ENCODE results near the gene STH. TPM values are rescaled to one million over a fixed set of nuclear protein-coding genes. Genes with fewer than 3 reads are reported as not detected.

The STH gene
- total RNA-seq, 3 donors from 2014 or later: not detected

DNA sequence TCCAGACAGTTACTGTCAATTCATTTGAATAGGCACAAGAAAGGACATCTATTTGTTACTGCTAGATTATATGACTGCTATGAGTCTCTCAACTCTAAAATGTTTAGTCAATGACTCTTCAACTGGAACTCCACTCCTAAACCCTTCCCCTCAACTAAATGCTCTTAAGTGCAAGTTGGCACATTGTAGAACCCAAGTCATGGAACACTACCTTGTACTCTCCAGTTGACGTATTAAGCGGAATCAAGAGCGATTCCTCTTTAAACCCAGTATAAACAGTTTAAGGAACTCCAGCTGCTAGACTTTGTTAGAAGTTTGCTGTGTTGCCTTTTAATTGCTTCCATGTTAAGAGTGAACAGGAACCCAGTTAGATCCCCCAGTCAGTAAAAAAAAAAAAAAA lies 44.6 kb downstream of the STH start:
- H3K9me3 ChIP-seq: no peaks in the 10 kb centered on the region
- peak overlapping the region; percentile 17 to 75 for H3K27ac ChIP-seq
- no peak overlapping the region for H3K4me3 ChIP-seq
- H3K4me1 ChIP-seq: peaks cover 0 to 8% of the 10 kb centered on the region in 2 donors
- intact Hi-C loops (cut with DNase I; ENCODE audit: low total_unique reads): no loop called here
- no peaks in the 10 kb centered on the region for H3K27me3 ChIP-seq
- TF ChIP-seq POLR2A (IDR thresholded peaks at IDR 0.05) (no peak), POLR2AphosphoS5 (IDR thresholded peaks at IDR 0.05) (no peak)
- TF ChIP-seq, protein P1, sequence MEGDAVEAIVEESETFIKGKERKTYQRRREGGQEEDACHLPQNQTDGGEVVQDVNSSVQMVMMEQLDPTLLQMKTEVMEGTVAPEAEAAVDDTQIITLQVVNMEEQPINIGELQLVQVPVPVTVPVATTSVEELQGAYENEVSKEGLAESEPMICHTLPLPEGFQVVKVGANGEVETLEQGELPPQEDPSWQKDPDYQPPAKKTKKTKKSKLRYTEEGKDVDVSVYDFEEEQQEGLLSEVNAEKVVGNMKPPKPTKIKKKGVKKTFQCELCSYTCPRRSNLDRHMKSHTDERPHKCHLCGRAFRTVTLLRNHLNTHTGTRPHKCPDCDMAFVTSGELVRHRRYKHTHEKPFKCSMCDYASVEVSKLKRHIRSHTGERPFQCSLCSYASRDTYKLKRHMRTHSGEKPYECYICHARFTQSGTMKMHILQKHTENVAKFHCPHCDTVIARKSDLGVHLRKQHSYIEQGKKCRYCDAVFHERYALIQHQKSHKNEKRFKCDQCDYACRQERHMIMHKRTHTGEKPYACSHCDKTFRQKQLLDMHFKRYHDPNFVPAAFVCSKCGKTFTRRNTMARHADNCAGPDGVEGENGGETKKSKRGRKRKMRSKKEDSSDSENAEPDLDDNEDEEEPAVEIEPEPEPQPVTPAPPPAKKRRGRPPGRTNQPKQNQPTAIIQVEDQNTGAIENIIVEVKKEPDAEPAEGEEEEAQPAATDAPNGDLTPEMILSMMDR (IDR thresholded peaks at IDR 0.05): no peak
- DNase-seq (ENCODE audit: low spot score in 2 of 2): no peak
- peaks cover 5% of the 10 kb centered on the region for H3K36me3 ChIP-seq

DNA sequence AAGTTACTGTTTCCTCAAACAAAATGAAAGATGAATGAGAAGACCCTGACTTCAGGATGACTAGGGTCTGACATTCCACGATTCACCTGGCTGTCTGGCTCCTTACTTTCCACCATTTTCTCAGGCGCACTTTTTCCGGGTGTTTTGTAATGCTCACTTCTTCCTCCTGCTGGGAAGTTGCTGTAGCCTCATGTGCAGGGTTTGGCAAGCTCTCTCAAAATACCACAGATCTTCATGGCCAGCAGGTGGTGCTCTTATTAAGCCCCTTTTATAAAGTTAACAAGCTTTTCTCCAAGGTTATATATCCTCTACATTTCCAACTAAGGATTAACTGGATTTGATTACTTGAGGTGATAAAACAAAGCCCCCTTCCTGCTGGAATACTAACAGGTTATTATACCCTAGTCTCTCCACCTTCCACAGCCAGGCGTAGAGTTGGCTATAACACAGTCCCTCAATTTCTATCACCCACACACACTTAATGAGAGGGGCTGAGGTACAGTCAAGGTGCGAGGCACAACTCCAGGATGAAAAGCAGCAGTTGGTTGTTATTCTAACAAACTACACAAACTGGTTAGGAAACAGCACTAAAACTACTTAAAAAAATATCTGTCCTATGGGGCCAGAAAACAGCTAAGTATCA lies 45.4 kb downstream of the STH start:
- no peaks in the 10 kb centered on the region for H3K27me3 ChIP-seq
- TF ChIP-seq, protein P1 (IDR thresholded peaks at IDR 0.05): peak; percentile 83 to 96 (median 96)
- TF ChIP-seq POLR2AphosphoS5 (IDR thresholded peaks at IDR 0.05) (peak in 2 of 3 donors; percentile 62 to 77), POLR2A (IDR thresholded peaks at IDR 0.05) (no peak)
- H3K36me3 ChIP-seq: no peaks in the 10 kb centered on the region
- intact Hi-C loops (cut with DNase I; ENCODE audit: low total_unique reads): no loop called here
- no peaks in the 10 kb centered on the region for H3K9me3 ChIP-seq
- H3K27ac ChIP-seq: peak overlapping the region; percentile 56 to 75
- H3K4me1 ChIP-seq: peaks cover 0 to 8% of the 10 kb centered on the region in 2 donors
- no peak overlapping the region for H3K4me3 ChIP-seq
- peak in 1 of 2 donors; percentile 78 for DNase-seq (ENCODE audit: low spot score in 2 of 2)

DNA sequence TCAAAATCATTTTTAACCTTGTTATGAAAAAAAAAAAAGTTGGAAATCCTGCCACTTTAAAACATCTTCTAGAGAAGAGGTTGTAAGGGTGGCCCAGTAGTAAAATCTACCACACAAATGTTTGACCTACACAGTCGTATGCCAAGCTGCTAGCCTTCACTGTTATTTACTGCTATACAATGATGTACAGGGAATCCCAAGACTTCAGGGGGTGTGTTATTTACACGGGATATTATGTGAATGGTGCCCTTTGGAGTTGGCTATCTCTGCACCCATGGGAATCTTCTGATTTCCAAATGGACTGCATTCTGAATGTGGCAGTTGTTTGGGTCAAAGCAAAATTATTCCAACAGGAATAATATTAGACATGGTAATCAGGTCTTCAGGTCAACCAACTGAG lies 45.9 kb downstream of the STH start:
- H3K36me3 ChIP-seq: no peaks in the 10 kb centered on the region
- no peak for DNase-seq (ENCODE audit: low spot score in 2 of 2)
- peak overlapping the region in 1 of 2 donors; percentile 75 for H3K27ac ChIP-seq
- H3K27me3 ChIP-seq: no peaks in the 10 kb centered on the region
- no peak for TF ChIP-seq POLR2AphosphoS5 (IDR thresholded peaks at IDR 0.05)
- no peak for TF ChIP-seq POLR2A (IDR thresholded peaks at IDR 0.05)
- TF ChIP-seq, protein P1 (IDR thresholded peaks at IDR 0.05): no peak
- intact Hi-C loops (cut with DNase I; ENCODE audit: low total_unique reads): no loop called here
- peaks cover 0 to 8% of the 10 kb centered on the region in 2 donors for H3K4me1 ChIP-seq
- no peaks in the 10 kb centered on the region for H3K9me3 ChIP-seq
- H3K4me3 ChIP-seq: no peak overlapping the region

DNA sequence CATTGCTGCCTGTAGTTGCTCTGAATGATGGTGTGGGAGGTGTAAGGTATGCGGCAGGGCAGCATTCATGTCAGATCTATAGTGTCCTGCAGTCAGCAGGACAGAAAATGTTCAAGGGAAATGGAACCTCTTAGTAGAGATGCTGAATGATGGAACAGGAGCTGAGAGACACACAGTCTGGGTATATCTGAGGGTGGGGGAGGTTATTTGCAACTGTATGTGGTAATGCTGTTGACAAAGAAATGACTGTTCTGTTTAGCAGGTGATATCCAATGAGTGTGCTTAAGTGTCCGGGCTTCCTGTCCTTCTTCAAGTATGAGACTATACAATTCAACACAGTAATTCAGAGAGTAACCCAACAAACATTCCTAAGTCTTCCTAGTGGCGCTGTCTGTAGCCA lies 46.6 kb downstream of the STH start:
- intact Hi-C loops (cut with DNase I; ENCODE audit: low total_unique reads): no loop called here
- TF ChIP-seq, protein P1 (IDR thresholded peaks at IDR 0.05): no peak
- TF ChIP-seq POLR2A (IDR thresholded peaks at IDR 0.05) (no peak), POLR2AphosphoS5 (IDR thresholded peaks at IDR 0.05) (no peak)
- DNase-seq (ENCODE audit: low spot score in 2 of 2): no peak

DNA sequence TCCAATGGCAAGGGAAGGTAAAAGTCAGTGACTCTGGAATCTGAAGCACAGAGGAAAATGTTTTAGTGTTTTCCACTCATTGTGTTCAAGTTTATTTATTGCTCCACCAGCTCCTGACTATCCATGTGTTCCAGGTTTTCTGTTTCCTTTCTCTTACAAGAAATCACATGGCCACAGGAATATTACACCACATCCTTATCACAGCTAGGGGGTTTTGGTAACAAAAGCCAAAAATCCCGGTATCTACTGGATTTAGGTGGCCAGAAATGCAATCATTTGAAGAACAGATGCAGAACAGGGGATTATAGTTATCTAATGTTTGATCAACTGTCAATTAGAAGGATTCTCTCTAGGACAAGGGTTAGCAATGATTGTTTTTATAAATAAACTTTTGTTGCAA lies 47.9 kb downstream of the STH start:
- TF ChIP-seq POLR2AphosphoS5 (IDR thresholded peaks at IDR 0.05) (no peak), POLR2A (IDR thresholded peaks at IDR 0.05) (no peak)
- TF ChIP-seq, protein P1 (IDR thresholded peaks at IDR 0.05): no peak
- peaks cover 0 to 8% of the 10 kb centered on the region in 2 donors for H3K4me1 ChIP-seq
- H3K4me3 ChIP-seq: no peak overlapping the region
- no peak for DNase-seq (ENCODE audit: low spot score in 2 of 2)
- H3K27me3 ChIP-seq: no peaks in the 10 kb centered on the region
- intact Hi-C loops (cut with DNase I; ENCODE audit: low total_unique reads): no loop called here
- peak overlapping the region; percentile 48 to 65 for H3K27ac ChIP-seq
- no peaks in the 10 kb centered on the region for H3K36me3 ChIP-seq
- H3K9me3 ChIP-seq: no peaks in the 10 kb centered on the region

More for the DNA sequence above, 46.6 kb downstream of the STH start:
- no peaks in the 10 kb centered on the region for H3K36me3 ChIP-seq
- H3K9me3 ChIP-seq: no peaks in the 10 kb centered on the region
- peaks cover 0 to 8% of the 10 kb centered on the region in 2 donors for H3K4me1 ChIP-seq
- peak overlapping the region in 1 of 2 donors; percentile 78 for H3K27ac ChIP-seq
- no peak overlapping the region for H3K4me3 ChIP-seq
- H3K27me3 ChIP-seq: no peaks in the 10 kb centered on the region

All from breast epithelium (tissue), 4 donors.